OCI-M2 (cell line): ENCODE data around the gene GNLY.
A peak's percentile ranks its signal among the peaks of the same experiment; 100 is the strongest.
"Not testable (repeated sequence)": the region's sequence is repeated elsewhere in the genome, so short reads cannot be mapped to it uniquely, and the experiment has no call there.

ENCODE experiments used
- DNase-seq: peaks from one replicate; lab custom pipeline; 2025; ENCODE audit not compliant: unreplicated experiment; lab: John Stamatoyannopoulos, UW

Gene GNLY

GRCh38 chr2:85707304-85707703 lies 13.1 kb downstream of the GNLY start:
- DNase-seq: peak; percentile 55

- no peak for DNase-seq
These were observed 14.5 kb downstream of the GNLY start for GRCh38 chr2:85708641-85709040.

GRCh38 chr2:85709401-85709811 lies 15.2 kb downstream of the GNLY start:
- peak; percentile 34 for DNase-seq

GRCh38 chr2:85710687-85711577 lies 16.8 kb downstream of the GNLY start:
- no peak for DNase-seq

GRCh38 chr2:85711578-85712060 lies 17.5 kb downstream of the GNLY start:
- DNase-seq: no peak

GRCh38 chr2:85712336-85712735 lies 18.2 kb downstream of the GNLY start:
- DNase-seq: no peak

GRCh38 chr2:85712849-85713612 lies 18.9 kb downstream of the GNLY start:
- DNase-seq: no peak

- DNase-seq: no peak
These were observed 19.7 kb downstream of the GNLY start for GRCh38 chr2:85713836-85714235.

- DNase-seq: not testable (repeated sequence)
These were observed 20.3 kb downstream of the GNLY start for GRCh38 chr2:85714421-85714820.

GRCh38 chr2:85714841-85715240 lies 20.7 kb downstream of the GNLY start:
- DNase-seq: no peak

GRCh38 chr2:85716346-85716914 lies 22.3 kb downstream of the GNLY start:
- no peak for DNase-seq

- DNase-seq: no peak
These were observed 23.3 kb downstream of the GNLY start for GRCh38 chr2:85717308-85718008.

GRCh38 chr2:85718009-85718391 lies 23.8 kb downstream of the GNLY start:
- DNase-seq: no peak

- no peak for DNase-seq
These were observed 24.8 kb downstream of the GNLY start for GRCh38 chr2:85718885-85719492.

GRCh38 chr2:85719609-85720240 lies 25.6 kb downstream of the GNLY start:
- no peak for DNase-seq

- DNase-seq: no peak
These were observed 26.4 kb downstream of the GNLY start for GRCh38 chr2:85720533-85720932.

GRCh38 chr2:85721641-85722040 lies 27.5 kb downstream of the GNLY start:
- no peak for DNase-seq

- DNase-seq: no peak
These were observed 28.4 kb downstream of the GNLY start for GRCh38 chr2:85722519-85722918.

GRCh38 chr2:85723707-85724360 lies 29.7 kb downstream of the GNLY start:
- DNase-seq: no peak

- DNase-seq: no peak
These were observed 30.6 kb downstream of the GNLY start for GRCh38 chr2:85724731-85725181.
